ENCODE results near the gene SLCO4A1.

Gene SLCO4A1, protein sequence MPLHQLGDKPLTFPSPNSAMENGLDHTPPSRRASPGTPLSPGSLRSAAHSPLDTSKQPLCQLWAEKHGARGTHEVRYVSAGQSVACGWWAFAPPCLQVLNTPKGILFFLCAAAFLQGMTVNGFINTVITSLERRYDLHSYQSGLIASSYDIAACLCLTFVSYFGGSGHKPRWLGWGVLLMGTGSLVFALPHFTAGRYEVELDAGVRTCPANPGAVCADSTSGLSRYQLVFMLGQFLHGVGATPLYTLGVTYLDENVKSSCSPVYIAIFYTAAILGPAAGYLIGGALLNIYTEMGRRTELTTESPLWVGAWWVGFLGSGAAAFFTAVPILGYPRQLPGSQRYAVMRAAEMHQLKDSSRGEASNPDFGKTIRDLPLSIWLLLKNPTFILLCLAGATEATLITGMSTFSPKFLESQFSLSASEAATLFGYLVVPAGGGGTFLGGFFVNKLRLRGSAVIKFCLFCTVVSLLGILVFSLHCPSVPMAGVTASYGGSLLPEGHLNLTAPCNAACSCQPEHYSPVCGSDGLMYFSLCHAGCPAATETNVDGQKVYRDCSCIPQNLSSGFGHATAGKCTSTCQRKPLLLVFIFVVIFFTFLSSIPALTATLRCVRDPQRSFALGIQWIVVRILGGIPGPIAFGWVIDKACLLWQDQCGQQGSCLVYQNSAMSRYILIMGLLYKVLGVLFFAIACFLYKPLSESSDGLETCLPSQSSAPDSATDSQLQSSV

GRCh38 chr20:62642051-62642665, at the start of gene SLCO4A1:
Gene SLCO4A1 (plus strand): TSS chr20:62642503. CDS start chr20:62656455, 13,952 bp downstream.
- peak; percentile 94 for DNase-seq

DNA sequence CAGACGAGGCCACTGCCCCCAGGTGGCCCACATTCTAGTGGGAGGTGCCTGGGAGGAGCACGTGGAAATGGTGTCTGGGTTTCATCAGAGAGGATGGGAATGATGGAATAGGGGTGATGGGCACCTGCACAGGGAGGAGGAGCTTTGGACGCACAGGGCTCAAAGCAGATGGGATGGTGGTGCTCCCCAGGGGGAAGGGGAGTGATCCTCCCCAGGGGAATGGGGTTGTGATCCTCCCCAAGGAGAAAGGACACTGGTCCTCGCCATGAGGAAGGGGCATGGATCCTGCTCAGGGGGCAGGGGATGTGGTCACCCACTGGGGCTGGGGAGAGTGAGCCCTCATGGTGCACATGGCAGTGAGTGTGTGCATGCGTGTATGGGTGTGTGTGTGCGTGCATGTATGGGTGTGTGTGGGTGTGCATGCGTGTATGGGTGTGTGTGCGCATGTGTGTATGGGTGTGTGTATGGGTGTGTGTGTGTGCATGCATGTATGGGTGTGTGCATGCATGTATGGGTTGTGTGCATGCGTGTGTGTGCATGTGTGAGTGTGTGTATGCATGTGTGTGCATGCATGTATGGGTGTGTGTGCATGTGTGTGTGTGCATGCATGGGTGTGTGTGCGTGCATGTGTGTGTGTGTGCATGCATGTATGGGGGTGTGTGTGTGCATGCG, 49.7 kb upstream of the SLCO4A1 start:
- no peak for DNase-seq

DNA sequence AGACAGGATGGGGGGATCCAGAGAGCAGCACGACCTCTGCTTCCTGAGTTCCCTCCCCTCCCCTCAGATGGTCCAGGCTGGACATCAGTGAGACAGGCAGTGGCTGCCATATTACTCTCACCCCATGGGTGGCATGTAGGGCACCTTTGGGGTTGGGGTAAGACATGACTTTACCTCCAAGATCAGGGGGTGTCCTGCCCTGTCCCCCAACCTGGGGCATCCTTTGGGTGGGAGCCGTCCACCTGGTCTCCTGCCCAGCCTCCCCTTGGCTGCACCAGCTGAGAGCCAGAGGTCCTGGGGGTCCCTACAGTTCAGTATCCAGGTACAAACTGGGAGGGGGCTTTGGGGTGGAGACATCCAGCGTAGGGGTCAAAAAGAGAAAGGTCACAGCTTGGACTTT, 48.7 kb upstream of the SLCO4A1 start:
- DNase-seq, result no peak

DNA sequence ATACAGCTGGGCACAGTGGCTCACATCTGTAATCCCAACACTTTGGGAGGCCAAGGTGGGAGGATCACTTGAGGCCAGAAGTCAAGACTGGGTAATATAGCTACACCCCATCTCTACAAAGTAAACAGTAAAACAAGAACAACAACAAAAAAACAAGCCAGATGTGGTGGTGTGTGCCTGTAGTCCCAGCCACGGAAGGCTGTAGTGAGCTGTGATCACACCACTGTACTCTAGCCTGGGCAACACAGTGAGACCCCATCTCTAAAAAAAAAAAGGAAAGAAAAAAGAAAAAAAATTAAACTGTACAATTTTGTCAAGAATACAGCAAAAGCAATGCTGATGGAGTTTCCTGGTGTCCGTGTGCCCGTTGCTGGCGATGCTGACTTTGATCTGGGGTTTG, 47.2 kb upstream of the SLCO4A1 start:
- no peak for DNase-seq

DNA sequence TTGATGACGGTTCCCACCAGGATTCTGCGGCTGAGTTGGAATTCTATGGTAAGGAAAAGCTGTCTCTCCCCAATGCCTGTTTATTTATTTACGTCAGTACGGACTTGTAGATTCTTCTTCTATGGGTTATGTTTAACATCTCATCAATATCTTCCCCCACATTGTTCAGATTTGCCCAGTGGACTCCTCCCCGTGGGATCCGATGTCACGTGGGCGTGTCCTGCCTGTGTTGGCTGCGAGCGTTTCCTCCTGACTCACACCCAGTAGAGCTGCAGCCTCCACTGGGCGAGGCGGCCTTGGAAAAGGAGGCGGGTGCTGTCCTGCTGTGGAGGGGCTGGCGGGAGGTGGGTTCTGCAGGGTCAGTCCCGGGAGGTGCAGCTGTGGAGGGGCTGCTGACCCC, 46.8 kb upstream of the SLCO4A1 start:
- DNase-seq, result no peak

GRCh38 chr20:62596486-62596885, 45.8 kb upstream of the SLCO4A1 start:
- DNase-seq, result no peak

DNA sequence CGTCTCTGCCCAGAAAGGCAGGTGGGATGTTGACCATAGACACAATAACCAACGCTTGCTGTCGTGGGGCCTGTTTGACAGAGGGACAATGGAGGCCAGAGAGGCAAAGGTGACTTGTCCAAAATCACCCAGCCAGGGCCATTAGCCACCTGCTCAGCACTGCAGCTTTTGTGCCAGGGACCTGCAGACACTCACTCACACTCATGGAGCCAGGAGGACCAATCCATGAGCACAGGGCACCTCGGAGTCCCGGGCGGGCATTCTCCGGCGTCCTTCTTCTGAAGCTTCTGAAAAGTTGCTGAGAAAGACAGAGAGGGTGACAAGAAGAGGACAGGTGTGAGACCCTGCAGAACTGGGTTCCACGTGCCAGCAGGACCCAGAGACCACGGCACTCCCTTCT, 45.4 kb upstream of the SLCO4A1 start:
- DNase-seq, result no peak

DNA sequence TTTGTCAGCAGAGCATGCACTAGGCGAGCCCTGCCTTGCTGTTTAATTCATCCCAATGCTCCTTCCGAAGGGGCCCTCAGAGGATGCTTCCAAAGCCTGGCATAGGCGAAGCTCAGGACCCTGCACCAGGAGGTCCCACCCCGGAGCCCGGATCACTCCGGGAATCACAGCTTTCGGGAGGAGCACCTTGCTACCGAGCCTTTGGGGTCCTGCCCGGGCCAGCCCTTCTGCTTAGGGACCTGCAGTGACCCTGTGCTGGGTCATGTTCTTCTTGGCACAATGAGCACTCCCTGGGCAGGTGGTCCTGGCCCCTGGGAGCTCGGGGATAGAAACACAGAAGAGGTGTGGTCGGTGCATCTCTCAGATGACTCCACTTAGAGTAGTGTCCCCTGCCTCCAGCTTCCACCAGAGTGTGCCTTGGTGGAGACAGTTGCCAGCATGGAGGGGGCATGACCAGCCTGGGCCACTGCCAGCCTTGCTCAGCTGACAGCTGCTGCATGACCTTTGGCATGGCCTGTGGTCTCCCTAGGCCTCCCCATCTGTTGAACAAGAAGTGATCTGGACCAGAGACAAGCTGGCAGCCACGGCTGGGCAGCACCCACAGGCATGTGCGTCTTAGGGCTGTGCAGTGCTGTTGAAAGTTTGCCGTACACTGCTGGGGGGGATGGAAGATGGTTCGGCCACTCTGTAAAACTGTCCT, 44.7 kb upstream of the SLCO4A1 start:
- DNase-seq, result no peak

DNA sequence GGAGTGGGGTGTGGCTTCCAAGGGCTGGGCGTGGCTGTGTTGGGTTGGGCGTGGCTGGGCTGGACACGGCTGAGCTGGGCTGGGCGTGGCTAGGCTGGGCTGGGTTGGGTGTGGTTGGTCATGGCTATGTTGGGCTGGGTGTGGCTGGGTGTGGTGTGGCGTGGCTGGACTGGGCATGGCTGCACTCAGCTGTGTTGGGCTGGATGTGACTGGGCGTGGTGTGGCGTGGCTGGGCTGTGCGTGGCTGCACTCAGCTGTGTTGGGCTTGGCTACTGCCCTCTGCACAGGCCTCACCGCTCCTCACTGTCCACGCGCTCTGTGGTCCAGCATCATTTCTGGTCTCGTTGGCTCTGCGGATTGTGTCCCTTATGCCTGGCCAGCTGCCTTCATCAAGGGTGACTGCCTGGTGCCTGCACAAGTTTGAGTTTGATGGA, 43.5 kb upstream of the SLCO4A1 start:
- DNase-seq, result no peak

DNA sequence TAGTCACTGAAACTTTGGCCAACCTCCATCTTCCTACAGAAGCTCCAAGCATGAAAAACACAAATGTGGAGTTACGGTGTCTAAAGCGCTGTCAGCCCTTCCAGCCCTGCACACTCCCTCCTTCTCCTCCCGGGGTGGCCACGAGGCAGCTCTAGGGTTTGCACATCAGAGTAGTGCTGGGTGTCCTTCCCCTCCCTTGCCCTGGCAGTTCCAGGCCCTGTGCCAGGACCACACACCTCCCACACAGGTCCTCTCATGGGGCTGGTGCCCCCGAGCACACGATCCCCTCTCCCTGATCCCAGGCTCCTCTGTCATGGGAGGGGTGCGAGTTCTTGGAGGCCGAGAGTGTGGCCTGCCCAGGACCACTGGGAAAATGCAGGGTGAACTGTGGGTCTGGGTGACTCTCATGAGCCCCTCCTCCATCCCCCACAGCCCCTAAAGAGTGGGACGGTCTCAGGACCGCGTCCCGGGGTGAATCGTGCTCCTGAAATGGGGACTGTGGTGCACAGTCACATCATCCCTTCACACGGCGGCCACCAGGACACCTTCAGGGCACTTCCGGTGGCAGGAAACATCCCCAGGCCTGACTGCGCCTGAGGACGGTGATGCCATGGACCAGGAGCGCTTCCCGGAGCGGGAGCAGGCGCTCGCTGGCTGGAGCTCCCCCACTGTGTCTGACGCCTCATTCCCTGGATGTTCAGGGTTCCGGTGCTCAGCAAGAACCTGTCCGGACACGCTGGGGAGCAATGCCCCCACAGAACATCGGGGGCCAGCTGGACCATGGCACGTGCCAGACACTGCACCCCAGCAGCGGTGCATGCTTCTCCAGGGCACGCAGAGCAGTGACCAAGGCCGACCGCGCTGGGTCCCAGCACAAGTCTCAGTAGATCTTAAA, 42.8 kb upstream of the SLCO4A1 start:
- DNase-seq, result no peak

DNA sequence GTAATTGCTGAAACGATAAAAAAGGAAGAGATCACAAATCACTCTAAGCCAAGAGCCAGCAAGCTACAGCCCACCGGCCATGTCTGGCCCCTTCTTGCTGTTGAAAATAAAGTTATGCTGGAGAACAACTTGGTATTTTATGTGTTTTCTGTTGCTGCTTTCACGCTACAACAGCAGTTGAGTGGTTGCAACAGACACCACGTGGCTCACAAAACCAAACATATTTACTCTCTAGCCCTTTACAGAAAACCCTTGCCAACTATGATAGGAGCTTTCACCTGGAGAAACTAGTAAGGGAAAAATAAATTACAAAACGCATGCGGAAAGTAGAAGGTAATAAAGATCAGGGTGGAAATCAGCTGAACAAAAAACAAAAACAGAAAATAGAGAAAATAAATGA, 41.1 kb upstream of the SLCO4A1 start:
- no peak for DNase-seq

- no peak for DNase-seq
These were observed 40.6 kb upstream of the SLCO4A1 start for GRCh38 chr20:62601714-62602113.

DNA sequence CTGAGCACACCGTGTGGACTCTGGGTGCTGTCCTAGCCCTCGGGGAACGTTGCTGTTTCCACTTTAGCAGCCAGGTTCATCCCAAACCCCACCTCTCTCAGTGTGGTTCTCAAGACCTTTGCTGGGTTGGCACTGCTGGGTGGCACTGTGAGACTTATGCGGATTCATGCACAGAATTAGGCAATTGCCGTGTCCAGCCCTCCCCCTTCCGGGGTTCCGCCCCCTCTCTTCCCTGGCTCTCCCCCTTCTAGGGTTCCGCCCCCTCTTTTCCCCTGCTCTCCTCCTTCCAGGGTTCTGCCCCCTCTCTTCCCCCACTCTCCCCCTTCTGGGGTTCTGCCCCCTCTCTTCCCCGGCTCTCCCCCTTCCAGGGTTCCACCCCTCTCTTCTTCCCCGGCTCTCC, 39.8 kb upstream of the SLCO4A1 start:
- no peak for DNase-seq

GRCh38 chr20:62603021-62603906, 39.0 kb upstream of the SLCO4A1 start:
- DNase-seq, result peak; percentile 79

DNA sequence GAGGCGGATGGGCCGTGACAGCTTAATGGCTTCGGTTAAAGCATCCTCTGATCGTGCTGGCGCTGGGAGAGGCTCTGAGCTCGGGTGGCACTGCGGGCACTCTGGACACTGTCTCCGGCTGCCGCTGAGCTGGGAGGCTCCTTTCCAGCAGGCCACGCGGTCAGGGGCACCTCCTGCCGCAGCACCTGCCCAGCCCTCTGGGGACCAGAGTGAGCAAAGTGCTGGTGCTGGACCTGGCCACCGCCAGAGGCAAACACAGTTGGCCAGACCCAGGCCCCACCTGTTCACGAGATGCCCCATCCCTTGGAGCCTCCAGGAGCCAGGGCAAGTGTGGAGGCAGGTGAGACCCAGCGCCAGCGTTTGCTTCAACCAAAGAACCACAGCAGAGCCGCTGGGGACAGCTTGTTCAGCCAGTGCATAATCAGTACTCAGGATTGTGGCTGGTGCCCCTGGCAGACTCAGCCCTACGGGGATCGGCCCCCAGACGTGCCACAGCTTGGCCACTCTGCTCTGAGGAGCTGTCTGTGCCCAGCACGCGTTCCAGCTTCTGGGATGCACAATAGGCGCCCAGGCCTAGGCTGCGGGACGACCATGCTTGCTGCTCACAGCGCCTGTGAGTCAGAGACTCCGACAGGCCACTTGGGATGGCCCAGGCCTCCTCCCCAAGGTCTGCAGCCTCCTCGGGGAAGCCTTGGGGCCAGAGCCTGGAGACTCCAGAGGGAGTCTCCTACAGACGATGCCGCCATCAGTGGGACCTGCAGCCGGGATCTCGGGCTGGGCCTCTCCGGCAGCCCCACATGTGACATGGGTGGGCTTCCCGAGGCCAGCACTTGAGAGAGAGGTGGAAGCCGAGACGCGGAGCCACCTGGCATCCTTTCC, 38.2 kb upstream of the SLCO4A1 start:
- DNase-seq, result no peak

GRCh38 chr20:62604796-62605195, 37.5 kb upstream of the SLCO4A1 start:
- no peak for DNase-seq

- DNase-seq, result no peak
These were observed 36.9 kb upstream of the SLCO4A1 start for GRCh38 chr20:62605236-62605943.

DNA sequence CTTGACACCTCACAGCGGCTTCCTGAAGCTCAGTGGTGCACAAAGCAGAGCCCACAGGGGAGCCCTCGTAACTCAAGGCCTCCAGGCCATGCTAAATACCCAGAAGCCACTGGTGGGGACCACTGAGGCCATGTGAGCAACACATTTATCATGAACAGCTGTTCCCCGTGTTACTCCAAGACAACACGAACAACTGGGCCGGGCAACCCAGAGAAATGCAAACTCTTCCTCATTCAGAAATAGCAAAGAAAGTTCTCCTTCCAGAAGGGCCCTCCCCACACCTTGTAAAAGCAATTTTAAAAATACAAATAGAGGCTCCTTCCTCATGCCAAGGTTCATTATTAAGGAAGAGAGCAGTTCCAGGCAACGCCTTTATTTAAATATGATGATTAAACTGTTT, 36.3 kb upstream of the SLCO4A1 start:
- DNase-seq, result no peak

All from activated CD8-positive, alpha-beta memory T cell treated with anti-CD3 and anti-CD28 coated beads for 24 hours (primary cell).